Hepatocyte (in vitro differentiated cells): ENCODE results near the gene CYP2C9.

Experiments used
- EZH2 ChIP-seq: fragments of 200-600 bp; sonication (generic); IDR thresholded peaks from 2 replicates; pipeline ENCODE4 v1.6.1; 2016; ENCODE audit warnings: antibody characterized with exemption, mild to moderate bottlenecking, borderline replicate concordance
- TF ChIP-seq, protein P1 (sequence below): fragments of 200-600 bp; sonication (generic); IDR thresholded peaks from 2 replicates; pipeline ENCODE4 v1.5.1; 2016; ENCODE audit warnings: antibody characterized with exemption, mild to moderate bottlenecking; ENCODE audit not compliant: poor library complexity

DNA sequence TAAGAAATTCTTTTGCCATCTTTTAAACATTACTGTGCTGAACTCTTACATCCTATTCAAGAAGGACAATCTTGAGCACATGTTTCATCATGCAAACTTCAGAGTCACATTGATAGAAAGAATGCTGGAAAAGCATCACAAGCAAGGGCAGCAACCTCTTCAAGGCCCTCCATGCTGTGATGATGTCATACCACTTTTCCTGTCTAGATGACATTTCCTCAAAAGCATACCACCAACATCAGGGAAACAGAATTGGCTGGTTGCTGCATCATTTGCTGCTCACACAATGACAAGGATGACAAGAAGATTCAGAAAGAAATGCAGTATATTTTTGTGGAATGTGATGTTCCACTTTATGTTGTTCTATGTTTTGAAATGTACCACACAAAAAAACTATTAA is 93.2 kb downstream of the CYP2C9 start:
- TF ChIP-seq, protein P1, sequence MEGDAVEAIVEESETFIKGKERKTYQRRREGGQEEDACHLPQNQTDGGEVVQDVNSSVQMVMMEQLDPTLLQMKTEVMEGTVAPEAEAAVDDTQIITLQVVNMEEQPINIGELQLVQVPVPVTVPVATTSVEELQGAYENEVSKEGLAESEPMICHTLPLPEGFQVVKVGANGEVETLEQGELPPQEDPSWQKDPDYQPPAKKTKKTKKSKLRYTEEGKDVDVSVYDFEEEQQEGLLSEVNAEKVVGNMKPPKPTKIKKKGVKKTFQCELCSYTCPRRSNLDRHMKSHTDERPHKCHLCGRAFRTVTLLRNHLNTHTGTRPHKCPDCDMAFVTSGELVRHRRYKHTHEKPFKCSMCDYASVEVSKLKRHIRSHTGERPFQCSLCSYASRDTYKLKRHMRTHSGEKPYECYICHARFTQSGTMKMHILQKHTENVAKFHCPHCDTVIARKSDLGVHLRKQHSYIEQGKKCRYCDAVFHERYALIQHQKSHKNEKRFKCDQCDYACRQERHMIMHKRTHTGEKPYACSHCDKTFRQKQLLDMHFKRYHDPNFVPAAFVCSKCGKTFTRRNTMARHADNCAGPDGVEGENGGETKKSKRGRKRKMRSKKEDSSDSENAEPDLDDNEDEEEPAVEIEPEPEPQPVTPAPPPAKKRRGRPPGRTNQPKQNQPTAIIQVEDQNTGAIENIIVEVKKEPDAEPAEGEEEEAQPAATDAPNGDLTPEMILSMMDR = no peak
- no peak for TF ChIP-seq EZH2
